AG20443 (cell line): ENCODE results near the gene ATR.
"Not testable (repeated sequence)": the region's sequence is repeated elsewhere in the genome, so short reads cannot be mapped to it uniquely, and the experiment has no call there.

ENCODE experiments used
- DNase-seq: peaks from one replicate; pipeline ENCODE4 v3.0.0; 2012; ENCODE audit warnings: low spot score, mixed read lengths

ATR gene

DNA sequence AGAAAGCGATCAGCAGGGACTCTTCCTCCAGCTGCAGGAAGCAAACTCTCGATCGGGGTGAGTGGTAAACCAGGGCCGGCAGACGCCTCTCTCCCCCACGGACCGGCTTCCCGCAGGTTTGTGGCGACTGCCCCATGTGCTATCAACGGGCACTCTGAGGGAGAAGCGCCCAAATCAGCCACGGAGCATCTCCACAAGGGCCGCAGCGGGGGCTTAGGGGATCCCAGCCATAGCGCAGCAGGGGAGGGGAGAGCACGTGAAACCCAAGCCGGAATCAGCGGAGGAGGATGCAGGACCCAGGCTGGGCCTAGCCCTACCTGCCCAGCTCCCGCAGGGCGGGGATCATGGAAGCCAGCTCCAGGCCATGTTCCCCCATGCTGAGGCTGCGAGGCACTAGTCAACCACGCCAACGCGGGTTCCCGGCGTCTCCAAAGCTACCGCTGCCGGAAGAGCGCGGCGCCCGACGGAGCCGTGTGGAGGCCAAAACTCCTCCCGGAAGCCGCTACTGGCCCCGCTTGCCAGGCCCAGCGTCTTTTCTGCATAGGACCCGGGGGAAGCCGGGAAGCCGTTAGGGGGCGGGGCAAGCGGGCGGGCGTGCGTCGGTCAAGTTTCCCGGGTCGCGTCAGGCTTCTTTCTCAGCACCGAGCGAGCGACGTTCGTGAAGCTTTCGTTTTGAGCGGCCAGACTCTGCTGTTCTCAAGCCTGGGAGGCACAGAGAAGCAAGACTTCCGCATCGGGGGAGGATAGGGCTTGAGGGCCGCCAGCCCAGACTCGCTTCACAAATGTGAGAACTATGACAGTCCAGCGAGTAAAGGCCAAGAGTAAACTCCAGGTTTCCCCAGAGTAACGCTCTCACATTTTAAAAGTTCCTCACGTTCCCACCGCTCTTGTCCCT lies at the start of gene ATR:
ATR (minus strand) TSS at position 405 of the 895 bp plus-strand sequence; CDS start at position 376, 29 bp downstream.
- DNase-seq = peak; percentile 98

DNA sequence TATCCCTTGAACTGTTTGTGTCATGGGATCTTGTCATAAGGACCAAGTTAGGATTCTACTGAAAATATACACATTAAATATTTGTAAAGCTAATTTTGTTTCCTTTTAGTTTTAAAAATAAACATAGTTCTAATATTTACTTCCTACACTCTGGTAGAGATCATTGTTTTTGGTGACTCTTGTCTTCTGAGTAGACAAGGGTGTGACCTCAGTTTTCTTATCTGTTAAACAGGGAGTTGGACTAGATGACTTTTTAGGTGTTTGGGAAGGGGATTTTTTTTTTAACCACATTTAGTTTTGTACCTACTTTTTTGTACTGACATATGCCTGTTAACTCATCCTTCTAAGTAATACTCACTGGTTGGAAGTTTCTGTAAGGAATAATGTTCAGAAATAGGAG lies 48.4 kb upstream of the ATR start:
- no peak for DNase-seq

DNA sequence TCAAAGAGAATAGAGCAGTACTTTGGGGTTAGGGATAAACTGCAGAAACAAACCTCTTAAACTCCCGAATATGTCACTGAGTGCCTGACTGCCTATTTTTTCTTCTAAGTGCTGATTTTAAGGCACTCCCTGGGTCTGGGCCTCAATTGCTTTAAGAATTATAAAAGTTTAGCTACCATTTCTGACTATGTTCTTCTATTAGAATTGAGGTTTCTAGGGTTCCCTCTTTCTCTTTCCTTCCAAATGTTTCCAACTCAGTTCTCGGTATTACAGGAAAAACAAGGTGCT lies 46.6 kb upstream of the ATR start:
- DNase-seq = no peak

- DNase-seq = no peak
Observed at GRCh38 chr3:142624341-142625152, 46.0 kb upstream of the ATR start.

- DNase-seq = no peak
Observed at GRCh38 chr3:142623194-142623593, 44.7 kb upstream of the ATR start.

DNA sequence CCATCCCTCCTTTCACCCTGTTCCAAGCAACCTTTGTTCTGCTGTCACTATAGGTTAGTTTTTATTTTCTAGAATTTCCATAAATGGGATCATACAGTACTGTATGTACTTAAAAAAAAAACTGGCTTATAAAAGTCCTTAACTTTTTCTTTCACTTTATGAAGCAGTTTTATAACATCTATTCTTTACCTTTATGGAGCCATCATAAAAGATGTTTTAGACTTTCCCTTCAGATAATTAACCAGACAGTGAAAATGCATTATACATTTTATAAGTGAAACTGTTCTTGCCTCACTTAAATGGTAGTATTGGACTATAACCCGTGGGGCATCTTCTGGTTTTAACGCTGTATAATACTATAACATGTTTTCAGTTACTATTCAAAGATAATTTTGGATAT lies 43.9 kb upstream of the ATR start:
- DNase-seq = no peak

DNA sequence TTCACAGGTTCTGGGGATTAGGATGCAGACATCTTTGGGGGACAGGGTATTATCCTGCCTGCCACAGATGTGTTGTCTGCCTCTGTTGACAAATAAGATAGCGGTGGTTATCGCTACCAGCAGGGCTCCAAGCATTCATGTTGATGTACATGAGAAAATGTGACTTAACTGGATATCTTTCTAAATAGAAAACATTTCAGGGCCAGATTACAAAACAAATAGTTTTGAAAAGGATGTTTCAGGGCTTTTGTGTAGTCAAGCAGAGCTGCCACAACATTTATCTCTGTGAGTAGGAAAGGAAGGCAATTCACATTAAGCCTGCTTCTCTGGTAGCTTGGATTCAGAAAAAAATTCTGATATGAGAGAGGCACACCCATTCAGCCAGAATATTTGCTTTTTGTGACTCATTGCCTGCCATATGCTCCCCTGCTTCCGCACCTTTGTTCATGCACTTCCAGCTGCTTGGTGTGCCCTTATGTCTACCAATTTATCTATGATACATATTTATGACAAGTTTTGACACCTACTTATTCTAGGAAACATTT lies 40.5 kb upstream of the ATR start:
- DNase-seq = peak; percentile 24

- DNase-seq = no peak
Observed at GRCh38 chr3:142615171-142615570, 36.6 kb upstream of the ATR start.

DNA sequence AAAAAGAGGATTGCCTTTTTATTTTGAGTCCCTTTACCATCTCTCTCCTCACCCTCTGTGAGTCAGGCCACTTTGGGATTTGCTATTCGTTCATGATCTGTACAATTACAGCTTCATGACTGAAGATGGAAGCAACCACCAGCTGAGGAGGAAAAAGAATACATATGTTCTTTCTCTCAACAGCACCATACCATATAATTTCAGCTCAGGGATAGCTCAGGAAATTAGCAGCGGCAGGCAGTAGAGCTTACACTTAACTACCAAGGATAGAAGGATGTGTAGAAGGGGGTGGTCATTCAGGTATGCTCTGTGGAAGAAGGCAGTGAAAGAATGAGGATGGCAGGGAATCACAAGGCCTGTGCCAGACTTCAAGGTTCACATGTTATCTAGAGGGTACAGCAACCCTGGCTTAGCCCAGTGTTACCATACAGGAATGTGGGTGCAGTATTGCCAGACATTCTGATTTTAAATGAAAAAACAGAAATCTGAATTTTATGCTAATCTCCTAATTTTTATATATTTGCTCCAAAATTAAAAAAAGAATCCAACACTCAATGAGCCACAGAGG lies 35.6 kb upstream of the ATR start:
- no peak for DNase-seq

DNA sequence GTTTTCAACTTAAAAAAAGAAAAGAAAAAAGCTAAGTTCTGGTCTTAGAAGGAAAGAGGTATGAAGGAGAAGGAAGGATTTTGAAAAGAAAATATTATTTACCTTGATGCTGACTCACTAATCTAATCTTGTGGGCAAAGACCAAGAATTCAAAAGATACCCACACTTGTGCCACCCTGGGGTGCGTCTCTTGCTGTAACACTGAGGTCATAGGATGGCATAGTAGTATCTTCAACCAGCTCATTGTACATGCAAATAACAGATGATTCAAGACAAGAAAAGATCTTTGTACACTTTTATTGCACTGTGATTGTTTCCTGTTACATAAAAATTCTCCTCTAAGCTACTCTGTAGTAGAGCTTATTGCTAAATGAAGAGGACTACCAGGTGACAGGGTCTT lies 35.0 kb upstream of the ATR start:
- DNase-seq = no peak

GRCh38 chr3:142611206-142611605 lies 32.7 kb upstream of the ATR start:
- DNase-seq = no peak

- no peak for DNase-seq
Observed at GRCh38 chr3:142609136-142609535, 30.6 kb upstream of the ATR start.

GRCh38 chr3:142608631-142609030 lies 30.1 kb upstream of the ATR start:
- DNase-seq = no peak

GRCh38 chr3:142604940-142605339 lies 26.4 kb upstream of the ATR start:
- no peak for DNase-seq

GRCh38 chr3:142603386-142603705 lies 24.8 kb upstream of the ATR start:
- not testable (repeated sequence) for DNase-seq

DNA sequence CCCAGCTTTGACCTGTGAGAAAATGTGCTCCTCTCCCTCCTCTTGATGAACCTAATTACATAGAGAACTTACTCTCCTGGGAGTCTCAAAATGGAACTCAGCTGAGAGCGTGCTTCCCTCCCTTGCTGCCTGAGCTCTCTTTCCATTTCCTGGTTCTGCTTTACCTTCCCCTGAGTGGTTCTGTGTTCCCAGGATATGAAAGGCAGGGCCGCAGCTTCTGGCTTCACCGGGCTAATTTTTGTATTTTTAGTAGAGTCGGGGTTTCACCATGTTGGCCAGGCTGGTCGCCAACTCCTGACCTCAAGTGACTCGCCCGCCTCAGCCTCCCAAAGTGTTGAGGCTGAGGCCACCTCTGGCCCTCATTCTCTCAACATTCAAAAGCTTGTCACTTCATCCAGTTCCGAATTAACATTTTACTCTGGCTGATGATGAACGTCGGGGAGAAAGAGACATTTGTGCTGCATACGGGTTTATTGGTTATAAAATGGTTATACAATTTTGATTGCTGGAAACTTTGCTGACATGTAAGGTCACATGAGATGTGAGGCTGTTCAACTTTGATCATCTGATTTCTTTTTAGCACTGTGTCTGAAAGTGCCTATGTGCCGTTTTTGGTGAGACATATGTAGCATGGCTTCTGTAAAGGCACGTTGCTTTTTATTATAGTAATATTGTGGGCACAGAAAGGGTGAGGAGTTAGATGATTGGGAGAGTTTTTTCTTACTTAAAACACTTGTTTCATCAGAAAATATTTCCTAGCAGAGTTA lies 24.3 kb upstream of the ATR start:
- no peak for DNase-seq

DNA sequence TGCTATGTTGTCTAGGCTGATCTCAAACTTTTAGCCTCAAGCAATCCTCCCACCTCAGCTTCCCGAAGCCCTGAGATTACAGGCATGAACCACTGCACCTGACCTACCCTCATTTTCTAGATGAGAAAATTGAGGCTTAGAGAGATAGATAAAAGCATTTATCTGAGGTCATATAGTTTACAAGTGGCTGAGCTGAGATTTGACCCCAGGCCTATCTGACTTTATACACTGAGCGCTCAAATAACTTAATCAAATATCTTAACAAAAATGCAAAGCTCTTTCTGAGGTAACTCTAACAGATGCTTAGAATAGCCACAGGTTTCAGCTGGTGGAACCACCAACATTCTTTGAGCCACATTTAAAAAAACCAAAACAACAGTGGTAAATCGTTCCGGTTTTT lies 23.2 kb upstream of the ATR start:
- no peak for DNase-seq

GRCh38 chr3:142597906-142598305 lies 19.4 kb upstream of the ATR start:
- no peak for DNase-seq

DNA sequence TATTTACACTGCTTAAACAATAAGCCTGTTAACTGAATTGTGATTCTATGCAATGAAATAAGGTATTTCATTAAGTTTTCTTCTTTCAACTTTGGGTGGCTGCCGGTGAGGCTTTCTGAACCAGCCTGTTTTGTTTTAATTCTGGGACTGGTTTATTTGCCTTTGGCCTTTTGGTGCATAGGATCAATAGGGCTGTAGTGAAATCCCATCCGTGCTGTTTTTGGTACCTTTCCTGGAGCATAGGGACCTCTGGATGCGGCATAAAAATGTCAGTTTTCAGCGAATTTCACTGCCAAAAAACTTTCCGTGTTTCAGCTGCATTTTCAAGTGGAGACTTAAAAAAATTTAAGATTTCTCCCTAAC lies 18.2 kb upstream of the ATR start:
- DNase-seq = peak; percentile 11

GRCh38 chr3:142595951-142596725 lies 17.6 kb upstream of the ATR start, which contains the start of gene PLS1:
Gene PLS1, plus strand, starts transcription at chr3:142596393. Its CDS starts 67,845 bp downstream, at chr3:142664238.
- peak; percentile 97 for DNase-seq

GRCh38 chr3:142595581-142595950 lies 17.0 kb upstream of the ATR start:
- peak; percentile 63 for DNase-seq
